HG03460 (cell line): ENCODE results near the gene AMFR.

Experiments
- ATAC-seq: cut with Tn5 transposase; IDR thresholded peaks from one replicate; pipeline ENCODE4 v1.9.1; 2021; ENCODE audit not compliant: unreplicated experiment

The AMFR gene

GRCh38 chr16:56349086-56349415 is 76.3 kb downstream of the AMFR start:
- ATAC-seq = no peak

- ATAC-seq = no peak
Measured at GRCh38 chr16:56348168-56349085, 76.9 kb downstream of the AMFR start.

GRCh38 chr16:56347670-56348069 is 77.7 kb downstream of the AMFR start:
- ATAC-seq = no peak

- no peak for ATAC-seq
Measured at GRCh38 chr16:56347166-56347565, 78.2 kb downstream of the AMFR start.

- ATAC-seq = no peak
Measured at GRCh38 chr16:56346131-56346890, 79.0 kb downstream of the AMFR start.

GRCh38 chr16:56345406-56346050 is 79.8 kb downstream of the AMFR start:
- ATAC-seq = no peak

GRCh38 chr16:56344518-56345405 is 80.6 kb downstream of the AMFR start:
- no peak for ATAC-seq

GRCh38 chr16:56343661-56344517 is 81.5 kb downstream of the AMFR start:
- ATAC-seq = no peak

- ATAC-seq = no peak
Measured at GRCh38 chr16:56341656-56342399, 83.5 kb downstream of the AMFR start.

GRCh38 chr16:56340864-56341365 is 84.4 kb downstream of the AMFR start:
- ATAC-seq = no peak

GRCh38 chr16:56340416-56340815 is 84.9 kb downstream of the AMFR start:
- no peak for ATAC-seq

- no peak for ATAC-seq
Measured at GRCh38 chr16:56339431-56340195, 85.7 kb downstream of the AMFR start.

- no peak for ATAC-seq
Measured at GRCh38 chr16:56338566-56339318, 86.6 kb downstream of the AMFR start.

- ATAC-seq = no peak
Measured at GRCh38 chr16:56337858-56338325, 87.5 kb downstream of the AMFR start.

GRCh38 chr16:56337131-56337857 is 88.1 kb downstream of the AMFR start:
- ATAC-seq = no peak

GRCh38 chr16:56336711-56337110 is 88.6 kb downstream of the AMFR start:
- no peak for ATAC-seq
